Stimulated activated CD8-positive, alpha-beta memory T cell treated with anti-CD3 and anti-CD28 coated beads, Interleukin-15, amount 100 ng/mL, for 24 hours (primary cell): Measurements from ENCODE around the gene TBC1D3B.
"Not testable (repeated sequence)": the region's sequence is repeated elsewhere in the genome, so short reads cannot be mapped to it uniquely, and the experiment has no call there.

ENCODE experiments used
- DNase-seq: peaks from one replicate; pipeline ENCODE4 v3.0.0-alpha.2; 2020; ENCODE audit warnings: low read depth

TBC1D3B gene

DNA sequence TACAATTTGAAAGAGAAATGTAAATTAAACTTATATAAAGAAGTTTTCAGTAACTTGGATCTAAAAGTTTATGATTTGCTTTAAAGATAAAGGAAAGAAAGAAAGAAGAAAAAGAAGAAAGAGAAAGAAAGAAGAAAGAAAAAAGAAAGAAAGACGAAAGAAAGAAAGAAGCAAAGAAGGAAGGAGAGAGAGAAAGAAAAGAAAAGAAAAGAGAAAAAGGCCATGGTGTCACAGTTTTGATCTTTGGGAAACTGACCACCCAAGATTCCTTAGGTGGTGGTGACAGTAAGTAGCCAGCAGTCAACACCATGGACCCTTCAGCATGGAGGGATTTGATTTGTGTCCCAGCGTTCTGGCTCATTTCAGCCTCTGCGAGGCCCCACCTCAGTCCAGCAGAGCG lies 24.7 kb upstream of the TBC1D3B start:
- DNase-seq: not testable (repeated sequence)

DNA sequence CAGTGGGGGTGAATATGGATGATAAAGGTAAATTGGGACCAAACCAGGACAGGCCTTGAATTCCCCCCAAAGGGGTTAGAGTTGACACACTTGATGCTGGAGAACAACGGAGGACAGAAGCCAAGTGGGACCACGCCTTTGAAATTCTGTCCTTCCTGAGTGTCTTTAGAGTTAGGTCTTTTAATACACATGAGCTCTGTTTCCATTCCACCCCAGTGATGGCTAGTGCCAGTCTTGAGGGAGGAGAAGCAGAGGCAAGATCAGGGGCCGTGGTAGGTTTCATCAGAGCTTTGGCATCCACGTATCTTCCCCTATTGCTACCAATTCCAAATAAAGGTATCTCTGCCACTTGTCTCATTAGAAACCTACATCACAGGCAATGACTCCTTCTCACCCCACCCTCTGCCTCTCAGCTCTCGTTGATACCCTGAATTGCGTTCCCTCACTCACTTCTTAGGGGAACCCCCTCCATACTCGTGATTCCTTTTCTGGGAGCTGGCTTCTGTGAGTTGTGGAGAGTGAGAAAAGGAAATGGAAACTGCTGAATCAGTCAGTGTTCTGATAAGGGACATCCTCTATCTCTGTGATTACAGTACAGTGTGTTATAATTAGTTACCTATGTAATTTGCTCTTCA lies 22.5 kb upstream of the TBC1D3B start:
- no peak for DNase-seq

GRCh38 chr17:36197387-36197703 lies 20.9 kb upstream of the TBC1D3B start:
- no peak for DNase-seq

DNA sequence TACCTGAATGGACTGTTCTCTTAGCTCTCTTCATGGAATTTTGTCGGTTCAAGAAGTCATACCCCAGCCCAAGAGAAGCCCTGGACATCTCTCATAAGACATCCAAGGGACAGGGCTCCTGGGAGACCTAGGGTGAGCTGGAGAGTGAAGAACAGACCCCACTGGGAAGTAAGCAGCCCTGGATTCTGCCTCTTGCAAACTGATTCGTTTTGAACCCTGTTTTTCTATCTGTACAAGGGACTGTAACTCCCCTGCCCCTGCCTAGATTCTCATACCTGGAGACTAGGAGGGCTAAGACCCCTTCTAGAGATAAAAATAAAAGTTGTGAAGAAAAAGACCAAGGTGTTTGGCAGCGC lies 19.7 kb upstream of the TBC1D3B start:
- DNase-seq: no peak

GRCh38 chr17:36195434-36196130 lies 19.1 kb upstream of the TBC1D3B start:
- DNase-seq: no peak

GRCh38 chr17:36194832-36195433 lies 18.5 kb upstream of the TBC1D3B start:
- not testable (repeated sequence) for DNase-seq

DNA sequence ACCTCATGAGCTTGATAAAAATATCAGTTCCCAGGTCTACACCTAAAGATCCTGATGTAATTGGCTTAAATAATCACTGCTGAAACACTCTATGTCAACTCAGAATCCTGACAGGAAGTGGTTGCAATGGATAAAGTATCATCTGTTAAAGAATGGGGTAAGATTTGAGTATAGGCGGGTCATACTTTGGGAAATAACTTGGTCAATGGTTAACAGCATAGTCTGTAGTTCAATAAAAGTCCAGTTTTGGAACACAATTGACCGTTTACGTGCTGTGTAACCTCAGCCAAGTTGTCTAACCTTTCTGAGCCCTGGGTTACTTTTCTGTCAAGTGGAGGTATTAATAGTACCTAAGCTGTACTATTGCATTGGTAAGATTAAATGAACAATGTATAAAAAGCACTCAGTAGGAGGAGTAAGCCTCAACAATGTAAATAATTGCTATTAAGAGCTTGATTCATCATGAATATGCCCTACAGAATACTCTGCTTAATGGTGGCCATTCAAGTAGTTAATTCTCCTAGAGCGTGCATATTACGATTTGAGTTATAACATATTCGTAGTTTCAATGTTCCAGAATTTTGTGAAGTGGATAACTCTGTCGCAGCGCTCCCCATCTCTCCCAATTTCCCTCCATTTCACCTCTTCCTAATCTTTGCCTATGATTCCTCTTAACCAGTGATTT lies 17.9 kb upstream of the TBC1D3B start:
- DNase-seq: not testable (repeated sequence)

DNA sequence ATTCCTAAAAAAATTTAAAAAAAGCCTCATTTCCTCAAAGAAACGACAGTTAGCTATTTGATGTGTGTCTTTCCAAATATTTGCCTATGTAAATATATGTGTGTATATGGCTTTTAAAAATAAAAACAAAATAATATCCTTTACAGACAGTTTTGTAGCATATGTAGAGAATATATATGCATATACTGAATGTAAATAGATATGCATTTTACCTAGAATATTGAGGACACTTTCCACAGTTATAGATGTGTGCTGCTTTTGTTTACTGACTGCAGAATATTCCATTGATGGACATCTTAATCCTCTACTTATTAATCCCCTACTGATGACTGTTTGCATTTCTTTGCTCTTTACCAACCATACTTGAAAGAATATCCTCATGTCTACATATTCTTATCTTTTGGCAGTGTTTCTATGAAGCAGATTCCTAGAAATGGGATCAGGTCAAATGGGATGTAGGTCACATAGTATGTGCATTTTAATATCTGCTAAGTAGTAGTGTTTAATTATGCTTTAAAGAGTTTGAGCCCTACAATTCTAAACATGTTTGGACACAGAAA lies 16.9 kb upstream of the TBC1D3B start:
- no peak for DNase-seq

- DNase-seq: not testable (repeated sequence)
Observed at GRCh38 chr17:36190549-36191330, 14.3 kb upstream of the TBC1D3B start.

GRCh38 chr17:36189993-36190392 lies 13.6 kb upstream of the TBC1D3B start:
- not testable (repeated sequence) for DNase-seq

DNA sequence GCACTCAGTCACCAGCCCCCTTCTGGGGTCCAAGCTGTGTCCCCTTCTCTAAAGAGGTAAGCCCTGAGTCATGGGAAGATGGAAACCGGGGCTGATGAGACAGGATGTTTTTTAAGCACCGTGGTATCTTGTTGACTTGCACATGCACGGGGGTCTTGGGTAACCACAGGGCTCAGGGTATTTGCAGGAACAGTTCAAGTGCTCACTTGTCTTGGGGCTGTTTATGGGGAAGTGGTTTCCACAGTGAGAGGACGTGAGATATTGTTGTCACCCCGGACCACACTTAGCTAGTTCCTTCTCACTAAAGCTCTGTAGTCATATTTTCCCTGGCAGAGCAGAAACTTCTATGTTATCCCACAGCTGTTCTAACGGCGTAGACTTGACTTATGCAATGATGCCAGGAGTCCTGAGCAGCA lies 12.5 kb upstream of the TBC1D3B start:
- no peak for DNase-seq

DNA sequence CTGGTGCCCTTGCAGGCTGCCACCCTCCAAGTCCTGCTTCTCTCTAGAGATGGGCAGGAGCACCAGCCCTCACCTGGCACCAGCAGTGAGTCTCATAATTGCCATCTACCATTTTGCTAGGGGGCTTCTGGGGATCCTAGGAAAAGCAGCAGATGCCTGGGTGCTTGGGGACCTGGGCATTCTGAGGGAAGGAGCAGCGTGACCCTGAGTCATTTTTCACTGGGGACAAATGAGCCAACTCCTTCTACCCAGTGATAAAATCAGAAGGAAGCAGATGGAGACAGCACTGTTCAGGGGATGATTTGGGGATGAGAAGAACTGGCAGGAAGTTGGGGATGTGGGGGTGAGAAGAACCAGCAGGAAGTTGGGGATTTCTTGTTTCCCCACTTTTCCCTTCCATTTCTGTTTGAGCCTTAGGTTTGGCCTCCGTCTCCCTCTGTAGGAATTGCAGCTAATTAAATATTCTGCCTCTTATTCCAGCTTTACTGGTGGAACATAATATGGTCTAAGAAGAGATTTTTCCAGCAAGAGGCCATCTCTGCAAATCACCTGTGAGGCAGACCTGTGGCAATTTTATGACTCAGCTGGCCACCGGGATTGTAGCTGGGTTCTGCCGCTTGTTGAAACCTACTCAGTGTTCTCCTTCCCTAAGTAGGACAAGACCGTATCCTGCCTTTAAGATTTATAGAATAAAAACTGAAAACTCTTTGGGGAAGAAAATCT lies 11.7 kb upstream of the TBC1D3B start:
- DNase-seq: not testable (repeated sequence)

DNA sequence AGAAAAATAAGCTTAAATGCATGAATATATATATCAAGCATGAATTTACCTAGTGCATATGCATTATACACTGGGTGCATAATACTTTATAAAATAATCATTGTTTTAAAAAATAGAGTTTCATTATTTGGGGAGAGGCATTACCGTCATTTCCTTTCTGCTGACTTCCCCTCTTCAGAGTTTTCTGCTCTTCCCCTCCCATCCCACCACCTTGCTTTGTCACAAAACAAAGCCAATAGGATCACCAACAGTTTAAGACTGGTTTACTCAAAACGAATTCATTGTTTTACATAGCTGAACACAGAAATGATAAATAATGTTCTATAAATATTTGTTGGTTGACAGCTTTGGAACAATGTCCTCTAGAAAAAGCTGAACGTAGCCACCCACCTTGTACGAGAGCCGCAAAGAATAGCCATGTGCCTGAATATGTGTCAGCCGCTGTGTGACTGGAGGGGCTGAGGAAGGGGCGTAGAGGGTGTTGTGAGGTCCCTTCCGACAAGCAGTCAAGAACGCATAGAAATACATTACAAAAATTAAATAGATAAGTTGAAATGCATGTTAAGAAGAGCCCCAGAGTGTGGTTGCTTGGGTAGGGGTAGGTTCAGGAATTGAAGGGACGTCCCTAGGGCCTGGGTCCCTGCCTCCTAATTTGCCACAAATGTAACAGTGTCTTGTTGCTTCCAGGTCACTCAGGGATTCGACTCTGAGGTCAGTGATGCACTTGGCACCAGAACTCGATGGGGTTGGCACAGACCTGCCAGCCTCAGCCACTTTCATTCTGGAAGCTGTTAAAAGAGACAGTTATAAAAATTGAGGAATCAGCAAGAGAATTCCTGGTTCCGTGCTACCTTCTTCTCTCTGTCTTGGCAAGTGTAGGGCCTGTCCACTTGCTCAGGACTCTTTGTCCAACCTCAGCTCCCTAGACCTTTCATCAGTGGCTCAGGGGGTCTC lies 10.7 kb upstream of the TBC1D3B start:
- not testable (repeated sequence) for DNase-seq

DNA sequence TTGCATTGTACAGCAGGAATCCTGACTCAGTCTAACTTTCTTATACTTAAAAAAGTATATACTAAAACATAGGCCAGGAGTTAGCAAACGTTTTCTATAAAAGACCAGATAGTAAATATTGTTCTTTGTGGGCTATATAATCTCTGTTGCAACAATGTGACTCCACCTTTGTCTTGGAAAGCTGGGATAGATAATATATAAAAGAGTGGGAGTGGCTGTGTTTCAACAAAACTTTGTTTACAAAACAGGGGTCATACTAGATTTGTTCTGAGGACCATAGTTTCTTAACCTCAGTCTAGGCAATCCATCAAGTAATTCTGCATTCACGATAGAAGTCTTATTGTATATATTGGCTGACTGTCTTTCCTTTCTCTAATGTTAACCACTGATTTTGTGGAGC lies 9.0 kb upstream of the TBC1D3B start:
- DNase-seq: no peak

GRCh38 chr17:36184023-36184765 lies 7.8 kb upstream of the TBC1D3B start:
- no peak for DNase-seq

DNA sequence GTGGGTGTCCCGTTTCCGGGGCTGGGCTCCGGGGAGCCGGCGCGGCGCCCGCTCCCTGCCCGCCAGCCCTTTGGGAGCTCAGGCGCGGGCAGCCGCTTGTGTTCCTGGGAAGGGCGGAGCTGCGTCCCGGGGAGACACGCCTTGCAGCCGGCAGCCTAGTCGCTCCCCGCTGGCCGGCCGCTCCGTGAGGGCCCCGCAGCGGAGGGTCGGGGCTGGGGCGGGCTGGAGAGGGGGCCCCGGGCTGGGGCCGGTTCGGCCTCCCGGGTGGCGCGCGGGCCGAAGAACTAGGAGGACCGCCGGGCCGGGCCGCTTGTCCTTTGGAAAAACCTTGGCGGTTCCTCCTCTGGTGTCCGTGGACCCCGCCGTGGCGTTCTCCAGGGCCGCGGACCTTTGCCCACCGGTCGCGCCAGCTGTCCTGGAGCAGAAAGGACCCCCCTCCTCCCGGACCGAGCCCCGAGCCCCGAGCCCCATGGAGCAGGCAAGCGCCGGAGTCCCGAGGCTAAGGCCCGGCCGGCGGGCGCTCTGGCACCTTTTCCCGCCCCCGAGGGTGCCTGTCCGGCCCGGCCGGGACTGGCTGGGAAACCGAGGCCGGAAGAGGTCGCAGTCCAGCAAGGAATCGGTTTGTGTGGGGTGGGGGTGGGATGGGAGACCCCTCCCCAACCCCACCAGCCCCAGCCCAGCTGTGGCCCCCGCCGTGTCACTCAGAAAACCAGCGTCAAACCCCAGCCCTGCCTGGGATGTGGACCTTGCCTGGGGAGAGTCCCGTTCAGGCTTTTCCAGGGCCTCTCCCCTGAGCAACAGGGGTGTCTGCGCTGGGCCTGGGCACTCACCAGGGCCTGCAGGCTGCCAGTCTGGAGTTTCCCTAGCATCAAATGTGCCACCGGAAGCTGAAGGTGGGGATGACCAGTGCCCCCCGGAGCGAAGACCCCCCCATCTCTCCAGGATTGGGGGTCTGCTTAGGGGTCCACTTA lies 6.8 kb upstream of the TBC1D3B start:
- no peak for DNase-seq

GRCh38 chr17:36182176-36183000 lies 6.0 kb upstream of the TBC1D3B start:
- DNase-seq: no peak
